Cerebellar nuclear complex (tissue), 1 donor: ENCODE data around the gene SNRPB.
A peak's percentile ranks its signal among the peaks of the same experiment; 100 is the strongest.
"Not testable (repeated sequence)": the region's sequence is repeated elsewhere in the genome, so short reads cannot be mapped to it uniquely, and the experiment has no call there.

Experiments used
- DNase-seq, 2 experiments: peaks; one replicate each; lab custom pipeline; 2025; lab: John Stamatoyannopoulos, UW

SNRPB gene

DNA sequence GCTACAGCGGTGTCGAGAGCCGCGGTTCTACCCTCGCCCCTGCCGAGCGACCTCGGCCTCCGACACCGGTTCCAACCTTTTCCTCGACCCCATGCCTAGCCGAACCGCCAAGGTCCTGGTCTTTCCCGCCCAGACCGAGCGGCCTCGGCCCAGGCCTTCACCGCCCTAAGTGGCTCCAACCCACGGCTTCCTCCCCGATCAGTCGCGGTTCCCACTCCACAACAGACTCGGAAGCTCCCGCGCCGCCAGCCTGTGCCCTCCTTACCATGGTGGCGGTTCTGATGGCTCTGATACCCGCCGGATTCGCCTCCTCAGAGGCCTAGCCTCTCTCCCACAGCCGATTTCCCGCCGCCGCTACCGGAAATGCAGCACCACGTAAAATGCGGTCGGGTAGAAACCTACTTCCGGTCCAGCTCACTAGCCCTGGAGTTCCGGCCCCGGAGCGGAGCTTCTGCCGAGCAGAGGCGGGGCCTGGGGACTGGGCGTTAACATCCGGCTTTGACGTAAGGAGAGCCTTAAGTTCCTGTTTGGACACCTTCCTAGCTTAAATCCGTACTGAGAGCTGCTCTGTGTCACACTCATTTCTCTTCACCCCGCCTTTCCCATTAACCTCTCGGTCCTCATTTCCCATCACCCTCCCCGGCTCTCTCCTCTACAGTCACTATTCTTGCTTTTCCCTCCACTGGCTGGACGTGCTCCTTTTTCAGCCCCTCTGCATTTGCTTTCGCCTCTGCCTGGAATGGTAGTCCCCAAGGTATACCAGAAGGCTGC, at the start of gene SNRPB:
Gene SNRPB, minus strand, starts transcription at position 367 of the 771 bp plus-strand sequence. Its CDS starts 99 bp downstream, at position 268.
- peak; percentile 89 to 94 for DNase-seq

DNA sequence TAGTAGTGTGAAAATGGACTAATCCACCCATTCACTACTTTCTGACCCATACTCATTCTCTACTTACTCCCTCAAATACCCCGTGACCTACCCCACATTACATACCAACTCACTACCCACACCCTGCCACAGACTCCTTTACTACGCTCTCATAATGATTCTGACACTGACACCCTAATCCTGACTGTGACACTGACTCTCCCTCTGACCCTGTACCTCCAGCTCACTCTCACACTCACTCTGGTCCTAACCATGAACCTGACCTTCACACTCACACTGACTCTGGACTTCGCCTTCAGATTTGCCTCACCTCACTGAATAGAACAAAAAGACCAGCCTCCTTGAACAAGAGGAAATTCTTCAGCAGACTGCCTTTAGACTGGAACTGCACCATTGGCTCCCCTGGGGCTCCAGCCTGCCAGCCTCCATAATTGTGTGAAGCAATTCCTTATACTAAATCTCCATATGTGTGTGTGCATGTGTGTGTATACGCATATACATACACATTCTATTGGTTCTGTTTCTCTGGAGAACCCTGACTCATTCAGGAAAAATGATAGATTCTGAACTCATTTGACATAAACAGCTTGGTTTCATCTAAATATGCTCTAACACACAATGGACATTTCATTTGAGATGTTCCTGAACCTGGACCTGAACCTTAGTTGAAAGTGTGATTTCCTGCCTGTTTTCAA, 48.7 kb upstream of the SNRPB start:
- no peak for DNase-seq

DNA sequence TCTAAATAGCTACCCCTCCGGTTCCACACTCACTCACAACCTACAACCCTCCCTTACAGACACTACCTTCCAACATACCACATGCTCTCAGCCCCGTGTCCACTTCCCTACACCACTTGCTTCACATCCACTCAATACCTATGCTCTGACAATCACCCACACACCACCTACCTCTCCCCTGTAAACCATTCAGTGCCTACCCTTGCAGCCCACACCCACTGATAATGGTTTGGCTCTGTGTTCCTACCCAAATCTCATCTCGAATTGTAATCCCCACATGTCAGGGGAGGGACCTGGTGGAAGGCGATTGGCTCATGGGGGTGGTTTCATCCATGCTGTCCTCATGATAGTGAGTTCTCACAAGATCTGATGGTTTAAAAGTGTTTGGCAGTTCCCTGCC, 48.0 kb upstream of the SNRPB start:
- no peak for DNase-seq

DNA sequence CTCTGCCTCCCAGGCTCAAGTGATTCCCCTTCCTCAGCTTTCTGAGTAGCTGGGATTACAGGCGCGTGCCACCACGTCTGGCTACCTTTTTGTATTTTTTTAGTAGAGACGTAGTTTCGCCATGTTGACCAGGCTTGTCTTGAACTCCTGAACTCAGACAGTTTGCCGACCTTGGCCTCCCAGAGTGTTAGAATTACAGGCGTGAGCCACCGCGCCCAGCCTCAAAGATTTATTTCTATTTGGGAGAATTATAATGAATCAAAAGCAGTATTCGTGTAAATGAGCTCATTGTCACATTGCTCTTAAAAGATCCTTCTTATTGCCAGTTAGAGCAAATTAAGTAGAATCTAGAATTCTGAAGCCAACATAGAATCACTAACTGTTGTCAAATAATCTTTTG, 47.5 kb upstream of the SNRPB start:
- no peak for DNase-seq

DNA sequence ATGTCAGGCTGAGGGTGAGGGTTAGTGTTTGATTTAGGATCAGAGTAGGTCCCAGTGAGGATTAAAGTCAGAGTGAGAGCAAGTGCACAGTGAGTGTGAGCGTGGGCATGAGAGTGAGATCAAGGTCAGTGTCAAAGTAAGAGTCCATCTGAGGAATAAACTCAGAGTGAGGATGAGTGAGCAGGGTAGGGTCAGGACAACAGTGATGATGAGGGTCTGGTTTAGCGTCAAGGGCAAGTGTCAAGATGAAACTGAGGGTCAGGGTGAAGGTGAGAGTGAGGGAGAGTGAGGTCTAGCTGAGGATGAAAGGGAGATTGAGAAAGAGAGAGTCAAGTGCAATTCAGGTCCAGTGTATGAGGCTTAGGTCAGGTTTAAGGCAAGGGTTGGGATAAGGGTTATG, 45.8 kb upstream of the SNRPB start:
- DNase-seq: no peak

DNA sequence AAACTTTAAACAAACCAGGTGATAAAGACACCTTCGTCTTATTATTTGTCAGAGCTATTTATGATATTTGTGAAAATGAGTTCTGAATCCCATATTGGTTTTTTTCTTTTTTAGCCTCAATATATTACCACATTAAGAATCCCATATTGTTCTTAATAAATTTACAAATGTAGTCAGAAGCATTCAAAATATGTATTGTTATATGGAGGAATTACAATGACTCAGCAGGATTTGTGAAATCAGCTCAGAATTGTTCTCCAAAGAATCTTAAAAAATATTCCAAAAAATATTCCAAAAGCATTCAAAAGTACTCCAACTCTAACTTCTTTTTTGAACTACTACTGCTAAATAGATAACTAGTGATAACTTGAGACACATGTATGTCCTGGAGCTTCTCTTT, 44.6 kb upstream of the SNRPB start:
- DNase-seq: no peak

DNA sequence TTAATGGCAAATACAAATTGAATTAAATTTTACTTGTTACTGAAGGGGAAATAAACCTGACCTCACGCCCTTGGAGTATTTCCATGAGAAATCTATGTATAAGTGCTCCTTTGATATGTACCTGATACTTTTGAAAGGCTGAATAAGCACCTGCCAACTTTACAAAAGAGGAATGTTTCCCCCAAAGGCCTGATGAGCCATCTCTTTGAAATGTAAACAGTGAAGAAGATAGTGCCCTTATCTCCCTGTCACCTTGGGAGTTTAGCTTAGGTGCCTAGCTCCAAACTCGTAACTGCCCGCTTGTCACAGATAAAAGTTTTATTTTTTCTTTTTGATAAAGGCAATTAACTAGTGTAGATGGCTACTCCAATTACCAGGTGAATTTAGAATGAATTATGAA, 39.2 kb upstream of the SNRPB start:
- no peak for DNase-seq

DNA sequence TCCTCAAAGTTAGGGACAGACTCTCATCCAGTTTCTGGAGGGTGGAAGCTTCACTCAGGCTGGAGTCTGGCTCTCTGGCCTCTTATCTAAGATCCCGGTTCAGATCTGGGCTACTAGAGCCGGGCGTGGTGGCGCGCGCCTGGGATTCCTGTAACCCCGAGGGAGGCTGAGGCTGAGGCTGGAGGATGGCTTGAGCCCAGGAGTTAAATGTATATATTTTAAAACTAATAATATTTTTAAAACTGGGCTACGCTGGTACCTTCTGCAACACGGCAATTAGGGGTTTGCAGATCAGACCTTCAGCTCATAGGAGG, 38.8 kb upstream of the SNRPB start:
- DNase-seq: no peak

DNA sequence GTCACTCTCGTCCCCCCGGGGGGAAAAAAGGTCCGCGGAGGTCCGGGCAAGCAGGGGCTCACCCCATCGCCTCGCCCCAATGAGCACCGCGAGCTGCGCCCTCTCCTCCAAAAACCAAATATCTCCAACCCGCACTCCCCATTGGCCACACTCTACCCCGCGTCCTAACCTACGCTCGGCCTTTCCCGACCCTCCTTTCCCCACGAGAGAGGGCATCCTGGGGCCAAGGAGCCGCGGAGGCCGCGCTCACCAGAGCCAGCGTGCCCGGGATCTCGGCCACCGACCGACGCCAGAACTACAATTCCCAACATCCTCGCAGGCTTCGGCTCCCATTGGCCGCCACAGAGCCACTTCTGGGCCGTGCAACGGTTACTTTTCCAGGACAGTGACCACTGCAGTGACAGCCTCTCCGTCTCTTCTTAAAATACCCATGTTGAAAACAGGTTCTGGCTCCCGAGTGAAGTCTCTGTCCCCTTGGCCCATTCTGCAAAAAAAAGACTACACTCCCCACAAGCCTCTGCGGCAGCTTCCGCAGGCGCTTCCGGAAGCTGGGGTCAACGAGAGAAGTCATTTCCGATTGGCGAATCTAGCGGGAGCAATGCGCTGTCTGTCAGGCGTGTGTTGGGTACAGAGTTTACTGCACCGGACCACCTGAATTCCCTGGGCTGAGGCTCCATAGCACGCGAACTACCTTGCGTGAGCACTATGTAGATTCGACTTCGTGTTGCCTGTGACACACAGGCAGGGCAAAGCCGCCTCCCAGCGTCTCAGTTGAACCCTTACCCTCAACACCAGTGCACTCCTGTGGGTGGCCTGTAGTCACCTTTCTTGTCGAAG, 38.3 kb upstream of the SNRPB start, which contains the start of gene ZNF343:
Gene ZNF343, minus strand, starts transcription at position 285 of the 837 bp plus-strand sequence. CDS start 15,020 bp downstream, outside the sequence.
- DNase-seq: peak; percentile 26 to 79

DNA sequence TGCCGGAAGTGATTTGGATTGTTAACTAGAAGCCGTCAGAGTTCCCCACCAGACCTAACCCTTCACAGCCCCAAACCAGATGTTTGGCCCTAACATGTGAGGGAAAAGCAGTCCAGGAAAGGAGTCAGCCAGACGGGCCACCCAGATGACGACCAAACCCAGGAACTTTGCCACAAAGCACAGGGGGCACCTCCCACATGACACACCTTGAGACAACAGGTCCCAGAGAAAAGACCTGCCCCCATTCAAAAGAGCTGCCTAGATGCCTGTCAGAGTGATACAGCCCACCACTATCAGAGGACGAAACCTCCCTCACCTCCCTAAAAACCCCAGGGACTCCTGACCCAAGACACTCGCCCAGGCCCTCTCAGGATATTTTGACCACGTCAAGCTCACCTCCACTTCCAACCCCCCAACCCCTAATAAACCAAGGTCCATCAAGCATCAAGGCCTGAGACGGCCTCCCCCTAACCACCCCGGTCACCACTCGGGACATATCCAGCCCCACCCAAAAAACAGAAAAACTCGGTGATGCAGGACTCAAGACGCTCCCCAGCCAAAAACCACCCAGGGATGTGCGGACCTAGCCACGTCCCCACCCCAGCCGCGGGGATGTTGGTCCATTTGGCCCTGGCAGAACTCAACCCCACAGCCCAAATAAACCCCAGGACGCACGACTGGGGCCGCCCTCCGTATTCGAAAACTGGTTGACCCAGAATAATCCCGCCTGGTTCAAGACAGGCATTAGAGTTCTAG, 37.5 kb upstream of the SNRPB start:
- DNase-seq: no peak

DNA sequence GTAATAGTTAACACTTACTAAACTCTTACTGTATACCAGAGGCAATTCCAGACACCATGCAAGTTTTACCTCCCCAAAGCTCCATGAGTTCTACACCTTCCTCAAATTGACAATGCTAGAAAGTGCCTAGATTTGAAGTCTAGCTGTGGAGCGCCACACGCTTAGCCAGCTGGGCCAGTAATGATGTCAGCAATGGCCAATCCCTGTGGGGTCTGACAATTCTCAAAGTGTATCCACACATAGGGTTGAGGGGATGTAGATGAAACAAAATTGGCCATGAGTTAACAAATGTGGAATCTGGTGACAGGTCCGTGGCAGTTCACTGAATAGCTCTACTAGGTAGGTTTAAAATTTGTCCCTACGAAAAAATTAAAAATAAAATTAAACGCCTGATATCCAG, 36.9 kb upstream of the SNRPB start:
- DNase-seq: no peak

DNA sequence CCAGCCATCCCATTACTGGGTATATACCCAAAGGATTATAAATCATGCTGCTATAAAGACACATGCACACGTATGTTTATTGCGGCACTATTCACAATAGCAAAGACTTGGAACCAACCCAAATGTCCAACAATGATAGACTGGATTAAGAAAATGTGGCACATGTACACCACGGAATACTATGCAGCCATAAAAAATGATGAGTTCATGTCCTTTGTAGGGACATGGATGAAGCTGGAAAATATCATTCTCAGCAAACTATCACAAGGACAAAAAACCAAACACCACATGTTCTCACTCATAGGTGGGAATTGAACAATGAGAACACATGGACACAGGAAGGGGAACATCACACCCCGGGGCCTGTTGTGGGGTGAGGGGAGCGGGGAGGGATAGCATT, 35.8 kb upstream of the SNRPB start:
- not testable (repeated sequence) for DNase-seq

DNA sequence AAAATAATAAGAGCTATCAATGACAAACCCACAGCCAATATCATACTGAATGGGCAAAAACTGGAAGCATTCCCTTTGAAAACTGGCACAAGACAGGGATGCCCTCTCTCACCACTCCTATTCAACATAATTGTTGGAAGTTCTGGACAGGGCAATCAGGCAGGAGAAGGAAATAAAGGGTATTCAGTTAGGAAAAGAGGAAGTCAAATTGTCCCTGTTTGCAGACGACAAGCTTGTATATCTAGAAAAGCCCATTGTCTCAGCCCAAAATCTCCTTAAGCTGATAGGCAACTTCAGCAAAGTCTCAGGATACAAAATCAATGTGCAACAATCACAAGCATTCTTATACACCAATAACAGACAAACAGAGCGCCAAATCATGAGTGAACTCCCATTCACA, 34.2 kb upstream of the SNRPB start:
- not testable (repeated sequence) for DNase-seq

DNA sequence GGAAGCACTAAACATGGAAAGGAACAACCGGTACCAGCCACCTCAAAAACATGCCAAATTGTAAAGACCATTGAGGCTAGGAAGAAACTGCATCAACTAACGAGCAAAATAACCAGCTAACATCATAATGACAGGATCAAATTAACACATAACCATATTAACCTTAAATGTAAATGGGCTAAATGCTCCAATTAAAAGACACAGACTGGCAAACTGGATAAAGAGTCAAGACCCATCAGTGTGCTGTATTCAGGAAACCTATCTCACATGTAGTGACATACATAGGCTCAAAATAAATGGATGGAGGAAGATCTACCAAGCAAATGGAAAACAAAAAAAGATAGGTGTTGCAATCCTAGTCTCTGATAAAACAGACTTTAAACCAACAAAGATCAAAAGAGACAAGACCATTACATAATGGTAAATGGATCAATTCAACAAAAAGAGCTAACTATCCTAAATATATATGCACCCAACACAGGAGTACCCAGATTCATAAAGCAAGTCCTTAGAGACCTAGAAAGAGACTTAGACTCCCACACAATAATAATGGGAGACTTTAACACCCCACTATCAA, 32.3 kb upstream of the SNRPB start:
- not testable (repeated sequence) for DNase-seq

DNA sequence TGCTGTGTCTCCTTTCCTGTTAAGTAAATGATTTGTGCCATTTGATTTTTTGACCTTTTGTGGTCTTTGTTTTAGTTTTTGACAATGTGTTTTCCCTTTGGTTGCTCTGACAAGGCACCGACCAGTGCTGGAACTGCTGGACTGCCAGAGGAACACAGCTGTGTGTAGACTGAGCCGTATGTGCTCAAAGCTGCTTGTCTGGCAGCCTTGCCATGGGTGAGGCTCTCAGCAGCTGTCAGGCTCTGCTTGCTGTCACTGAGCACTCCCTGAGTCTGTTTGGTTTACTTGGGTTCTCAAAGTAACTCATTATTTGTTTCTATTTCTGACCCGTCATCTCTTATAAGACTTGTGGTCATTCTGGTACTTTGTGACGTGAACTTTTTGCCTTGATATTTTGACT, 15.1 kb upstream of the SNRPB start:
- DNase-seq: no peak

DNA sequence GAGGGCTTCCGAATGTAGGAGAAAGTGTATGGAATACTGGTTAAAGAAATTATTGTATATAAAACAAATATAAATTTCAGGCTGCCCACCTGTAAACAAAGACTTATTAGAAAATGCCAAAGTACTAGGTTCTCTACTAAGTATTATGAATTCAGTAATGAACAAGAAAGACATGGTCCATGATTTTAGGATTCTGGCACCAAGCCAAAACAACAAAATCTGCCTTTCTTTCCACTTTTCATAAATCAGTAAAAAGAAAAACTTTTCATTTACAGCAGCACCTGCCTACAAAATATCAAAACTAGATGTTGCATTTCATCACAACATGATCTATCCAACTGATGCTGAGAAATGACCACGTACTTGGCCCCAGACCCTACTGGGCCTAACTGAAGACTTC, 14.5 kb upstream of the SNRPB start:
- no peak for DNase-seq

DNA sequence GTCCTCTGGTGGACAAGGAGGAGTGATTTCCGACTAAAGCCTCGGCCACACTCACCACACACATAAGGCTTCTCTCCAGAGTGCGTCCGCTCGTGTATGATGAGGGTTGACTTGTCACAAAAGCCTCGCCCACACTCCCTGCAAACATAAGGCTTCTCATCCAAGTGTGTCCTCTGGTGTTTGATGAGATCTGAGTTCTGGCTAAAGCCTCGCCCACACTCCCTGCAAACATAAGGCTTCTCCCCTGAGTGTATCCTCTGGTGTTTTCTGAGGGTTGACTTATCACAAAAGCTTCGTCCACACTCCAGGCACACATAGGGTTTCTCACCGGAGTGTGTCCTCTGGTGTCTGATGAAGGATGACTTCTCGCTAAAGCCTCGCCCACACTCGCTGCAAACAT, 12.9 kb upstream of the SNRPB start:
- no peak for DNase-seq

DNA sequence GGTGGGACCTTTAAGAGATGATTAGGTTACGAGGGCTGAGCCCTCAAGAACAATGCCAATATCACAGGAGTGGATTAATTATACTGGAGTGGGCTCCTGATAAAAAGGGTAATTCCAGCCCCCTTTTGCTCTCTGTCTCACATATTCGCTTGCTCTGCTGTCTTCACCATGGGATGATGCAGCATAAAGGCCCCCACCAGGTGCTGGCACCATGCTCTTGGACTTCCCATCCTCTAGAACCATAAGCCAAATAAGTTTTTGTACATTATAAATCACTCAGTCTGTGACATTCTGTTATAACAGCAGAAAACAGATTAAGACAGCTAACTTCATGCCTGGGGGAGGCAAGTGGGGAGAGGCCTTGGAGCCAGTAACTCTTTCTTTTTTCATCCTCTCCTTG, 9.8 kb upstream of the SNRPB start:
- DNase-seq: no peak

DNA sequence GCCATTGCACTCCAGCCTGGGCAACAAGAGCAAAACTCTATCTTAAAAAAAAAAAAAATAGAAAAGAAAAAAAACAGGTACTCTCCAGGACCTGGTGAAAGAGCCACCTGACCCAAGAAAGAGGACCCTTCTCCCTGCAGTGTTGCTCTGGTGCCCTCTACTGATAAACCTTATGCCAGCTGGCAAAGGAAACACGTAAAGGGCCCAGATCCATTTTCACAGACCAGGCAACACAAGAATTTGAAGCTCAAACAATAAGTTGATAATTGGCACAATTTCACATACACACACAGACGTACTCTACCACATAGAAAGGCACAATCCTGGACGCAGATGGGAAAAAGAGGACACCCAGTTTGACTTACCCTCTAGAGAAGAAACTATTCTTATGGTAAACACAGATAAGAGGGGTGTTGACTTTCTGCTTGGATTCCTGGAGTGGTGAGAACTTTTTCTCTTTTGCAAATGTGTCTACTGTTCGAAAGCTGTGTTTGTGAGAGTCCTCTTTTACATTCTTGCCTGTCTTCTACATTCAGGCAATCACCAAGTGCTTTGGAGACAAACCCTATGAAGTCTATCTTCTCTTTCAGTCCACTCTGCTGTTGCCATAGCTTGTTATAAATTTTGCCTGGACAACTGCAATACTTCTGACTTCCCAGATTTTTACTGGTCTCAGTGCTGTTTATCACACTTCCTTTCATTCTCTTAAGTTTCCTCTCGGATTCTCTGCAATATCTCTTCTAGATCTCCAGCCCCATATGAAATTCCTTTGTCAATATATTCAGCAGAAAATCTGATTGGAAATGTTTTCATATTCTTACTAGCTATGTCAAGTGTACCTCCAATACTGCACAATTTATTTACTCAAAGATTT, 6.4 kb upstream of the SNRPB start:
- DNase-seq: no peak

DNA sequence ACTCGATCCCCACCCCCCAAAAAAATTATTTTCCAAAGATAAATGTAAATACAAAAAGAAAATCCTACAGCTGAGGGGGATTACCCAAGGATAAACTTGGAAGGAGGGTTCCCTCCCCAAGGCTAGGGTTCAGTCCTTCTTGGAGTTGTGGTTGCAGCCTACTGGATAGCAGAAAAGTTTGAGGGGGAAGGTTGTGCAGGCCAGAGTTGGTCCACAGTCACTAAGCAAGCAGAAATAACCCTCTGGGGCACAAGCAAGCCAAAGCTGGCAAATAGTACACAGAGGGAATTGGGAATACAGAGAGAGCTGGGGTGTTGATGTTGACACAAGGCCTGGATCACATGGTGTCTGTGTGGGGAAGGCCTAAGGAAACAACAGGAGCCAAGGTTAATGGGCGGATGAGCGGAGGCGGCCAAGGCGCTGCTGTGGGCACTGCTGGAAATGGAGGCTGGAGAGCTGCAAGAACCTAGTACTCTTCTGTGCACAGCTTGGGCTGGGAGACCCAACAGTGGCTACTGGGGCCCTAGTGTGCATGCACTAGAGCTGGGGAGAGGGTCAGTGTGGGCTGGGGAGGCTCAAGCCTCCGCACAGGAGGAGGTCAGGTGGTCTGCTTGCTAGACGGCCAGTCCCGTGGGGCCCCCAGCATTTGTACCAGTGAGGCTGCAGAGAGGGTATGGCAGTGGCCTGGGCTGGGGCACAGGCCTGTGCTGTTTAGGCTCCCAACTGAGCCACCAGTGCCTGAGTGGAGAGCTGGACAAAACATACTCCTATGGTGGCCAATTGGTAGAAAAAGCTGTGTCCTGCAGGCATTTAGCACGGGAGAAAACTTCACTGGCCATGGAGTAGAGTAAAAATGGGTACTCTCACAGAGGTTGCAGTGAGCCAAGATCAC, 5.5 kb upstream of the SNRPB start:
- DNase-seq: no peak
